H1 (cell line): ENCODE data around the gene PTK6. TPM values are rescaled to one million over a fixed set of nuclear protein-coding genes. Genes with fewer than 3 reads are reported as not detected.

Experiments used
- CTCF ChIA-PET: fragments of 300-600 bp; sonication (Branson Sonifier 250); formaldehyde crosslinking; loops from one replicate; lab custom pipeline; 2021; ENCODE audit not compliant: partially characterized antibody; lab: Charles Lee
- POLR2A ChIA-PET: fragments of 300-600 bp; sonication (Branson Sonifier 250); formaldehyde crosslinking; loops from one replicate; lab custom pipeline; 2021; ENCODE audit warnings: inconsistent platforms; ENCODE audit not compliant: partially characterized antibody; lab: Charles Lee
- DNase-seq, 2 experiments: peaks; one replicate each; pipeline versions ENCODE4 v3.0.0 to v3.0.0-alpha.2; 2010 to 2022; ENCODE audit warnings: low spot score in 2 of 2, low read depth in 1 of 2, mixed read lengths in 1 of 2
- FAIRE-seq: peaks from 2 replicates; lab custom pipeline; 2011; peaks lifted over from hg19 to GRCh38; lab: Jason Lieb, UNC
- H2AFZ ChIP-seq: 2 replicates; pipeline ENCODE4 v1.8.1; 2012; ENCODE audit warnings: low read length, inconsistent platforms
- H2AK5ac ChIP-seq: 2 replicates; pipeline ENCODE4 v1.6.1; 2013; ENCODE audit warnings: low read depth, low read length
- H2BK120ac ChIP-seq: replicated peaks from 2 replicates; pipeline ENCODE3; 2013; ENCODE audit warnings: low read depth, low read length, inconsistent platforms
- H2BK12ac ChIP-seq: 2 replicates; pipeline ENCODE4 v1.6.1; 2013; ENCODE audit warnings: low read depth, low read length
- H2BK15ac ChIP-seq: 2 replicates; pipeline ENCODE4 v1.6.1; 2013; ENCODE audit warnings: low read length
- H2BK20ac ChIP-seq: 2 replicates; pipeline ENCODE4 v1.6.1; 2013; ENCODE audit warnings: low read length
- H2BK5ac ChIP-seq: 2 replicates; pipeline ENCODE4 v1.6.1; 2013; ENCODE audit warnings: low read depth, low read length
- H3K14ac ChIP-seq: 2 replicates; pipeline ENCODE4 v1.6.1; 2013; ENCODE audit warnings: inconsistent platforms; ENCODE audit not compliant: insufficient read length
- H3K18ac ChIP-seq: 2 replicates; pipeline ENCODE4 v1.6.1; 2013; ENCODE audit warnings: low read length; ENCODE audit errors: extremely low read depth
- H3K23ac ChIP-seq: 2 replicates; pipeline ENCODE4 v1.6.1; 2013; ENCODE audit warnings: inconsistent platforms; ENCODE audit not compliant: insufficient read length
- H3K23me2 ChIP-seq: 2 replicates; pipeline ENCODE4 v1.6.1; 2013; ENCODE audit warnings: low read depth, low read length
- H3K27ac ChIP-seq: 2 replicates; pipeline ENCODE4 v1.6.1; 2011; ENCODE audit warnings: low read depth, low read length, inconsistent platforms
- H3K27me3 ChIP-seq, 4 experiments: replicated peaks in 1 of 4; 1 replicate in 1 of 4; 2 replicates in 3 of 4; pipeline versions ENCODE4 v1.6.1 to v1.8.1; 2011 to 2013; ENCODE audit warnings: low read length in 3 of 4, mild to moderate bottlenecking in 3 of 4, inconsistent platforms in 2 of 4, mixed read lengths in 2 of 4, moderate library complexity in 1 of 4; ENCODE audit not compliant: control insufficient read depth in 3 of 4, insufficient read depth in 3 of 4; ENCODE audit errors: extremely low read depth in 1 of 4
- H3K36me3 ChIP-seq, 4 experiments: 2 replicates each; pipeline versions ENCODE4 v1.6.1 to v1.8.1; 2011 to 2013; ENCODE audit warnings: mild to moderate bottlenecking in 4 of 4, low read length in 3 of 4, moderate library complexity in 2 of 4, control low read depth in 1 of 4, inconsistent platforms in 1 of 4; ENCODE audit not compliant: insufficient read depth in 4 of 4, control insufficient read depth in 2 of 4
- H3K4ac ChIP-seq: replicated peaks from 2 replicates; pipeline ENCODE3; 2013; ENCODE audit warnings: low read length, low read depth, mixed read lengths, inconsistent platforms; ENCODE audit not compliant: insufficient read length
- H3K4me1 ChIP-seq, 4 experiments: replicated peaks in 1 of 4; 1 replicate in 1 of 4; 2 replicates in 3 of 4; pipeline versions ENCODE4 v1.6.1 to v1.8.1; 2011 to 2013; ENCODE audit warnings: low read length in 3 of 4, inconsistent platforms in 2 of 4, mixed read lengths in 1 of 4; ENCODE audit not compliant: insufficient read depth in 4 of 4, control insufficient read depth in 3 of 4
- H3K4me2 ChIP-seq, 2 experiments: 2 replicates each; pipeline versions ENCODE4 v1.6.1 to v1.8.1; 2011 to 2013; ENCODE audit warnings: low read depth in 2 of 2, low read length in 2 of 2, control low read depth in 1 of 2, inconsistent platforms in 1 of 2, mild to moderate bottlenecking in 1 of 2; ENCODE audit not compliant: insufficient read depth in 1 of 2
- H3K4me3 ChIP-seq, 4 experiments: fragments of 200-600, 300-600 bp in 1 of 4; sonication (generic), shearing (Covaris generic), sonication (Bioruptor Twin) in 1 of 4; 2 replicates each; pipeline versions ENCODE4 v1.5.1 to v1.8.1; 2011 to 2016; ENCODE audit warnings: low read length in 4 of 4, low read depth in 3 of 4, control low read depth in 2 of 4, inconsistent platforms in 2 of 4, mild to moderate bottlenecking in 2 of 4, mixed read lengths in 1 of 4, moderate library complexity in 1 of 4; ENCODE audit not compliant: insufficient read depth in 2 of 4; ENCODE audit errors: extremely low read depth in 1 of 4
- H3K56ac ChIP-seq: replicated peaks from 2 replicates; pipeline ENCODE3; 2013; ENCODE audit warnings: low read depth, mild to moderate bottlenecking, mixed read lengths, low read length, inconsistent platforms; ENCODE audit not compliant: insufficient read length
- H3K79me1 ChIP-seq: 2 replicates; pipeline ENCODE4 v1.6.1; 2013; ENCODE audit warnings: low read depth, low read length, control low read depth
- H3K79me2 ChIP-seq, 2 experiments: 2 replicates each; pipeline versions ENCODE4 v1.6.1 to v1.8.1; 2012 to 2013; ENCODE audit warnings: low read length in 2 of 2, mild to moderate bottlenecking in 2 of 2, inconsistent platforms in 1 of 2; ENCODE audit not compliant: insufficient read depth in 2 of 2, control insufficient read depth in 1 of 2
- H3K9ac ChIP-seq, 4 experiments: replicated peaks in 1 of 4; 1 replicate in 1 of 4; 2 replicates in 3 of 4; pipeline versions ENCODE4 v1.6.1 to v1.8.1; 2011 to 2013; ENCODE audit warnings: low read depth in 3 of 4, low read length in 3 of 4, control low read depth in 2 of 4, mild to moderate bottlenecking in 2 of 4, moderate library complexity in 2 of 4, inconsistent platforms in 1 of 4; ENCODE audit errors: extremely low read depth in 1 of 4
- H3K9me3 ChIP-seq, 2 experiments: 2 replicates each; pipeline versions ENCODE4 v1.6.1 to v1.8.1; 2012 to 2013; ENCODE audit warnings: mild to moderate bottlenecking in 2 of 2, moderate library complexity in 2 of 2, control low read depth in 1 of 2, inconsistent platforms in 1 of 2, low read depth in 1 of 2, low read length in 1 of 2, mixed read lengths in 1 of 2; ENCODE audit not compliant: insufficient read depth in 2 of 2
- H4K20me1 ChIP-seq, 2 experiments: replicated peaks in 1 of 2; 2 replicates each; pipeline versions ENCODE3 to v1.8.1; 2011 to 2013; ENCODE audit warnings: inconsistent platforms in 2 of 2, low read length in 2 of 2, mild to moderate bottlenecking in 1 of 2; ENCODE audit not compliant: insufficient read depth in 2 of 2, control insufficient read depth in 1 of 2
- H4K5ac ChIP-seq: 2 replicates; pipeline ENCODE4 v1.6.1; 2013; ENCODE audit warnings: low read length, low read depth, mixed read lengths, inconsistent platforms; ENCODE audit not compliant: insufficient read length
- H4K8ac ChIP-seq: 2 replicates; pipeline ENCODE4 v1.8.0; 2013; ENCODE audit warnings: mild to moderate bottlenecking, moderate library complexity, low read length, inconsistent platforms; ENCODE audit not compliant: insufficient read depth; ENCODE audit errors: extremely low read depth
- H4K91ac ChIP-seq: replicated peaks from 2 replicates; pipeline ENCODE3; 2013; ENCODE audit warnings: low read length, mixed read lengths, inconsistent platforms; ENCODE audit not compliant: insufficient read length
- BRCA1 ChIP-seq: IDR thresholded peaks from 2 replicates; pipeline ENCODE4 v1.6.1; 2012; ENCODE audit warnings: low read depth, low read length, improper control_type of control experiment
- CREB1 ChIP-seq: IDR thresholded peaks from 2 replicates; pipeline ENCODE4 v1.6.1; 2012; ENCODE audit warnings: inconsistent platforms
- GTF2F1 ChIP-seq: IDR thresholded peaks from 2 replicates; pipeline ENCODE4 v1.6.1; 2012; ENCODE audit warnings: low read depth, low read length, improper control_type of control experiment, borderline replicate concordance
- HDAC2 ChIP-seq, 2 experiments: fragments of 300-600 bp in 1 of 2; sonication (generic) in 1 of 2; IDR thresholded peaks; 2 replicates each; pipeline ENCODE4 v1.6.1; 2011 to 2012; ENCODE audit warnings: low read depth in 2 of 2, low read length in 2 of 2, mild to moderate bottlenecking in 2 of 2, moderate library complexity in 2 of 2, borderline replicate concordance in 1 of 2, inconsistent platforms in 1 of 2
- POLR2A ChIP-seq, 2 experiments: IDR thresholded peaks; 1 replicate in 1 of 2; 2 replicates in 1 of 2; pipeline ENCODE4 v1.6.1; 2011; ENCODE audit warnings: low read depth in 2 of 2, low read length in 2 of 2, mild to moderate bottlenecking in 2 of 2; ENCODE audit errors: control extremely low read depth in 1 of 2
- SP2 ChIP-seq: IDR thresholded peaks from 2 replicates; pipeline ENCODE4 v1.6.1; 2012; ENCODE audit warnings: mild to moderate bottlenecking, low read length, inconsistent platforms
- SP4 ChIP-seq: IDR thresholded peaks from 2 replicates; pipeline ENCODE4 v1.6.1; 2012; ENCODE audit warnings: low read length, inconsistent platforms
- SRF ChIP-seq: IDR thresholded peaks from 2 replicates; pipeline ENCODE4 v1.6.1; 2011; ENCODE audit warnings: mild to moderate bottlenecking, low read depth, low read length, moderate library complexity
- WGBS, 2 experiments: shearing (Covaris generic) in 1 of 2; methylation state at CpG; one replicate each; pipeline versions ENCODE4 v1.1.6 to v1.1.7; 2013 to 2015; ENCODE audit warnings: low lambda C conversion rate in 2 of 2, mixed read lengths in 2 of 2, inconsistent platforms in 1 of 2, low coverage in 1 of 2, missing lambda C conversion rate in 1 of 2; ENCODE audit not compliant: insufficient replicate concordance in 2 of 2, insufficient coverage in 1 of 2, insufficient read length in 1 of 2; ENCODE audit errors: extremely low coverage in 1 of 2, missing lambda C conversion rate in 1 of 2; 5-methylcytosine and 5-hydroxymethylcytosine counted together
- polyA plus RNA-seq, 7 experiments: library from polyadenylated mRNA; depleted of rRNA in 3 of 7; stranded (reverse) in 5 of 7; unstranded in 2 of 7; fragments of >200 nt in 5 of 7; fragments of 200-250 nt in 2 of 7; gene quantifications; 1 replicate in 5 of 7; 2 replicates in 1 of 7; 4 replicates in 1 of 7; pipeline versions ENCODE4 v1.2.1 to v1.2.3, GENCODE V29; 2011 to 2013; ENCODE audit warnings: missing spikeins in 2 of 7, mixed read lengths in 2 of 7
- total RNA-seq: library from RNA; stranded (reverse); fragmentation: NEBNext Ultra II Directional; extraction: Animal tissue kit (Norgen Biotek cat#: 25700); gene quantifications from 2 replicates; pipeline ENCODE4 v1.2.1, GENCODE V29; 2021

Gene PTK6
- total and polyA plus RNA-seq, 2 of the 8 experiments (the other 6 are each of a cell fraction or from before 2014, with no cell fraction given): 0.12 to 0.19 TPM

DNA sequence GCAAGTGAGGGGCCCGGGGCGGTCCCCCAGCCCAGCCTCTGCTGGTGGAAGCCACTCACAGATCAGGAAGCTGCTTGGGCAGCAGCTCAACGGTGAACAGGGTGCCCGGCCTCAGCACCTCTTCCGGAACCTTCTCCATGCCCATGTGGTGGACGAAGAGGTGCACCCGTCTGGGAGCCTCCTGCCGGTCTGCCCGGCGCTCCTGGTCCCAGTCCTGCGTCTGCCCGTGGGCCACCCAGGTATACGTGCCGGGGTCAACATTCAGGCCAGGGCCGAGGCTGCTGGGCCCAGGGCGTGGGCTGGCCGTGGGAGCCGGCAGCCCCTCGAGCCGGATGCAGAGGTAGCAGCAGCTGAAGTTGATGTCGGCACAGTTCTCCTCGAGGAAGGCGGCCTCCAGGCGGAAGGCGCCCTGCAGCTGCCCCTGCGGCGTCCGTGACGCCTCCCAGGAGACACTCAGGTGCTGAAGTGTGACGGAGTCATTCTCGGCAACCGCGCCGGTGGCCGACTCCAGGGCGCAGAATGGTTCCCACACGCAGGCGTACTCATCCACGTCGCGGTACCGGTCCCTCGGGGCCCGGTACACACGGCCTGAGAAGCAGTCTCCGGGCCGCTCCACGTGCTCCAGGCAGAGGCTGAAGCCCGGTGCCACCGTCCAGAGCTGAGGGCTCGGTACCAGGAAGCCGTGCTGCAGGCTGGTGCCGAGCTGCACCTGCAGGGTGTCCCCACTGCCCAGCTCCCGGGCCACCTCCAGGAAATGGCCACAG lies 25.5 kb upstream of the PTK6 start:
- H3K4me2 ChIP-seq: no peak overlapping the region
- H3K56ac ChIP-seq: no peak overlapping the region
- ChIA-PET POLR2A (interaction anchor here (1.2 kb wide), 1 partner anchor 31 kb away, joined by 3 read pairs; no protein-coding TSS in a partner anchor), CTCF (interaction anchor here (0.8 to 1.7 kb wide), 5 partner anchors 11 to 372 kb away, joined by 3 to 7 read pairs (median 3); partner anchors contain the start of gene PTK6)
- TF ChIP-seq HDAC2 (IDR thresholded peaks at IDR 0.05; ENCODE audit: borderline replicate concordance in 1 of 2, low read depth in 2 of 2, low read length in 2 of 2) (no peak), BRCA1 (no peak), POLR2A (IDR thresholded peaks at IDR 0.05; ENCODE audit: control extremely low read depth in 1 of 2, low read depth in 2 of 2, low read length in 2 of 2) (no peak), CREB1 (no peak), SP4 (no peak), SP2 (no peak), GTF2F1 (no peak), SRF (no peak)
- H3K4me1 ChIP-seq: no peaks in the 10 kb centered on the region
- H2BK120ac ChIP-seq: no peak overlapping the region
- H4K20me1 ChIP-seq: no peaks in the 10 kb centered on the region
- WGBS, 2 experiments: 91% methylated on average over 33 of the region's 54 CpGs; no CpG with 5 or more reads in 1 of the 2 experiments
- DNase-seq: no peak
- H3K27ac ChIP-seq: no peak overlapping the region
- H3K9ac ChIP-seq: no peak overlapping the region
- H2BK20ac ChIP-seq: no peak overlapping the region
- H3K4me3 ChIP-seq: no peak overlapping the region
- no peak overlapping the region for H2BK12ac ChIP-seq
- no peak overlapping the region for H2BK5ac ChIP-seq
- no peak overlapping the region for H2BK15ac ChIP-seq
- FAIRE-seq: no peak
- no peak overlapping the region for H4K8ac ChIP-seq
- no peak overlapping the region for H3K23ac ChIP-seq
- no peak overlapping the region for H3K4ac ChIP-seq
- H3K14ac ChIP-seq: no peak overlapping the region
- H4K91ac ChIP-seq: no peak overlapping the region
- H3K27me3 ChIP-seq: no peaks in the 10 kb centered on the region
- H2AK5ac ChIP-seq: no peak overlapping the region
- no peaks in the 10 kb centered on the region; a peak in 4 of 8 replicates for H3K36me3 ChIP-seq
- no peaks in the 10 kb centered on the region for H3K9me3 ChIP-seq
- no peak overlapping the region for H4K5ac ChIP-seq
- H3K79me1 ChIP-seq: no peaks in the 10 kb centered on the region
- H3K79me2 ChIP-seq: no peaks in the 10 kb centered on the region
- no peak overlapping the region for H3K18ac ChIP-seq
- no peak overlapping the region for H2AFZ ChIP-seq
- H3K23me2 ChIP-seq: no peaks in the 10 kb centered on the region
